ENCODE measurements around the gene ITM2C. TPM values are rescaled to one million over a fixed set of nuclear protein-coding genes. Genes with fewer than 3 reads are reported as not detected.

The ITM2C gene
- total and polyA plus RNA-seq, 4 donors: 18.0 to 99.7 (median 23.1) TPM

DNA sequence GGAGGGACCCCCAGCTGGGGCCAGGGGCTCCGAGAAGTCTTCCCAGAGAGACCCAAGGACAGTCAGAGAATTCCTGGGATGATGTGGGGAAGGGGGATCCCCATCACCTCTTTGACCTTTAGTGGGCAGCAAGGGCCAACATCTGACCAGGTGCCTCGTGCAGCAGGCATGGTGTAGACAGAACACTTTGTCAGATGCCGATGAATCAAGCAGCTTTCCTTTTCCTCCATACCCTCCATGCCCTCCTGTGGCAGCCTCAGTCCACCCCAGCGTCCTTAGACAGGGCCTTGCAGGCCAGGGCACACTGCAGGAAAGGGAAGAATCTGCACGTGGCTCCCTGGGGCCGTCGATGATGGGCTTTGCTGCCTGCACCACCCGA, 34.0 kb downstream of the ITM2C start:
- Histone ChIP-seq H3K27ac (ENCODE audit: low read depth in 1 of 2, low read length in 1 of 2) (no peak overlapping the region), H3K9me3 (ENCODE audit: control insufficient read depth in 4 of 4, insufficient read depth in 3 of 4, low read length in 3 of 4) (no peaks in the 10 kb centered on the region), H3K4me1 (ENCODE audit: control insufficient read depth in 5 of 5, insufficient read depth in 5 of 5, low read length in 5 of 5) (peaks cover 0 to 2% (median 0%) of the 10 kb centered on the region in 5 donors), H3K36me3 (ENCODE audit: control insufficient read depth in 4 of 4, insufficient read depth in 4 of 4, low read length in 4 of 4) (no peaks in the 10 kb centered on the region), H3K27me3 (ENCODE audit: control insufficient read depth in 3 of 3, insufficient read depth in 3 of 3, low read length in 2 of 3) (peaks cover 0 to 6% (median 0%) of the 10 kb centered on the region in 3 donors), H3K9ac (ENCODE audit: insufficient read depth in 1 of 2, low read length in 2 of 2) (no peak overlapping the region), H3K4me3 (no peak overlapping the region)
- TF ChIP-seq, protein P1, sequence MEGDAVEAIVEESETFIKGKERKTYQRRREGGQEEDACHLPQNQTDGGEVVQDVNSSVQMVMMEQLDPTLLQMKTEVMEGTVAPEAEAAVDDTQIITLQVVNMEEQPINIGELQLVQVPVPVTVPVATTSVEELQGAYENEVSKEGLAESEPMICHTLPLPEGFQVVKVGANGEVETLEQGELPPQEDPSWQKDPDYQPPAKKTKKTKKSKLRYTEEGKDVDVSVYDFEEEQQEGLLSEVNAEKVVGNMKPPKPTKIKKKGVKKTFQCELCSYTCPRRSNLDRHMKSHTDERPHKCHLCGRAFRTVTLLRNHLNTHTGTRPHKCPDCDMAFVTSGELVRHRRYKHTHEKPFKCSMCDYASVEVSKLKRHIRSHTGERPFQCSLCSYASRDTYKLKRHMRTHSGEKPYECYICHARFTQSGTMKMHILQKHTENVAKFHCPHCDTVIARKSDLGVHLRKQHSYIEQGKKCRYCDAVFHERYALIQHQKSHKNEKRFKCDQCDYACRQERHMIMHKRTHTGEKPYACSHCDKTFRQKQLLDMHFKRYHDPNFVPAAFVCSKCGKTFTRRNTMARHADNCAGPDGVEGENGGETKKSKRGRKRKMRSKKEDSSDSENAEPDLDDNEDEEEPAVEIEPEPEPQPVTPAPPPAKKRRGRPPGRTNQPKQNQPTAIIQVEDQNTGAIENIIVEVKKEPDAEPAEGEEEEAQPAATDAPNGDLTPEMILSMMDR (IDR thresholded peaks at IDR 0.05; ENCODE audit: control extremely low read depth, extremely low read depth): no peak
- no peak for ATAC-seq (ENCODE audit: insufficient read depth, low FRiP score)
- no peak for DNase-seq
- WGBS, 2 donors: 68 to 74% methylated on average over 8 of the region's 8 CpGs

DNA sequence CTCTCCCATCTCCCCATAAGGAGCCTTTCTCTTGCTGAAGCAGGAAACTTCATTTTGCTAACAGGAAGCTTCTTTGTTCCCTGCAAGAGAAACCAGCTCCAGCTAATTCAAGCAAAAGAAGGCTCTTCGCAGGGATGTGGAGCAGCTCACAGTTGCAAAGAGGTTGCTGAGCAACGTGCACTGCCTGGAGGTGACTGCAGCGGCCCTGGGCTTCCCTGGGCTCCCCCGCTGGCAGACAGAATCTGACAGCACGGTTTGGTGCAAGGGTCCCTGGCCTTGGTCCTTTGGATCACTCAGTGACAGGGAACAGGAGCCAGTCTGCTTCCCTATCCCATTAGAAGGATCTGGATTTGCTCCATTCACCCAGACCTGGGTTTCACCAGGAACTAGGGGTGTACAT, 34.5 kb downstream of the ITM2C start:
- Histone ChIP-seq H3K36me3 (ENCODE audit: control insufficient read depth in 4 of 4, insufficient read depth in 4 of 4, low read length in 4 of 4) (no peaks in the 10 kb centered on the region), H3K4me3 (no peak overlapping the region), H3K27ac (ENCODE audit: low read depth in 1 of 2, low read length in 1 of 2) (no peak overlapping the region), H3K9ac (ENCODE audit: insufficient read depth in 1 of 2, low read length in 2 of 2) (no peak overlapping the region), H3K27me3 (ENCODE audit: control insufficient read depth in 3 of 3, insufficient read depth in 3 of 3, low read length in 2 of 3) (peaks cover 0 to 6% (median 0%) of the 10 kb centered on the region in 3 donors), H3K4me1 (ENCODE audit: control insufficient read depth in 5 of 5, insufficient read depth in 5 of 5, low read length in 5 of 5) (peaks cover 0 to 2% (median 0%) of the 10 kb centered on the region in 5 donors), H3K9me3 (ENCODE audit: control insufficient read depth in 4 of 4, insufficient read depth in 3 of 4, low read length in 3 of 4) (no peaks in the 10 kb centered on the region)
- 43 to 56% methylated on average over 5 of the region's 5 CpGs for WGBS, 2 donors
- TF ChIP-seq, protein P1 (IDR thresholded peaks at IDR 0.05; ENCODE audit: control extremely low read depth, extremely low read depth): no peak
- DNase-seq: no peak
- no peak for ATAC-seq (ENCODE audit: insufficient read depth, low FRiP score)

DNA sequence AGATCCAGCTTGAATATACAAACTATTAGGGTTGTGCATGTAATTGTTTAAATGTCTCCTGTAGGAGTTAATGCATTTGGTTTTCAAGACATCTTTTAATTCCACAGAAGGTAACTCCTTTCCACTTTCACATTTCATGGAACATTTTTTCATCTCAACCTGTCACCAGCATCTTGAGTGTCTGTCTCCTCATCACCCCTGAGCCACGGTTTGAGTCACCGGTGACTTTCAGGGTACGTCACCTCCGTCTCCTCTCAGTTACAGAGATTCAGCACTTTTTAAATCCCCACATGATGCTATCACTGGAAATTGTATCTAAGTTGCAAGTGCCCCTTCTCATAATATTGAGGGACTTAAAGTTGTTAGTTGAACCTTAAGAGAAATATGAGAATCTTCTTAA, 35.0 kb downstream of the ITM2C start:
- TF ChIP-seq, protein P1 (IDR thresholded peaks at IDR 0.05; ENCODE audit: control extremely low read depth, extremely low read depth): no peak
- peaks cover 0 to 6% (median 0%) of the 10 kb centered on the region in 3 donors for H3K27me3 ChIP-seq (ENCODE audit: control insufficient read depth in 3 of 3, insufficient read depth in 3 of 3, low read length in 2 of 3)
- no peak overlapping the region for H3K27ac ChIP-seq (ENCODE audit: low read depth in 1 of 2, low read length in 1 of 2)
- ATAC-seq (ENCODE audit: insufficient read depth, low FRiP score) (no peak), DNase-seq (no peak)
- H3K4me3 ChIP-seq: no peak overlapping the region
- H3K36me3 ChIP-seq (ENCODE audit: control insufficient read depth in 4 of 4, insufficient read depth in 4 of 4, low read length in 4 of 4): no peaks in the 10 kb centered on the region
- H3K9me3 ChIP-seq (ENCODE audit: control insufficient read depth in 4 of 4, insufficient read depth in 3 of 4, low read length in 3 of 4): no peaks in the 10 kb centered on the region
- WGBS, 2 donors: 87 to 92% methylated on average over 4 of the region's 4 CpGs
- no peak overlapping the region for H3K9ac ChIP-seq (ENCODE audit: insufficient read depth in 1 of 2, low read length in 2 of 2)
- H3K4me1 ChIP-seq (ENCODE audit: control insufficient read depth in 5 of 5, insufficient read depth in 5 of 5, low read length in 5 of 5): peaks cover 0 to 2% (median 0%) of the 10 kb centered on the region in 5 donors

Data from lung (tissue), 12 donors.